Esophagus squamous epithelium (tissue), 4 donors: ENCODE results near the gene TRMT2A.

Experiments
- POLR2A ChIP-seq, 4 donors: fragments of 450-650 bp; IDR thresholded peaks; one replicate each; pipeline ENCODE4 v1.6.1; 2017; ENCODE audit warnings: antibody characterized with exemption in 4 of 4, mild to moderate bottlenecking in 4 of 4, moderate library complexity in 3 of 4
- TF ChIP-seq, protein P1 (sequence below), 6 experiments: fragments of 450-650 bp in 4 of 6; fragments of 200-600 bp in 2 of 6; sonication (generic) in 2 of 6; IDR thresholded peaks; one replicate each; pipeline ENCODE4 v1.5.1; 2016 to 2019; ENCODE audit warnings: antibody characterized with exemption in 6 of 6, mild to moderate bottlenecking in 4 of 6, moderate library complexity in 4 of 6

DNA sequence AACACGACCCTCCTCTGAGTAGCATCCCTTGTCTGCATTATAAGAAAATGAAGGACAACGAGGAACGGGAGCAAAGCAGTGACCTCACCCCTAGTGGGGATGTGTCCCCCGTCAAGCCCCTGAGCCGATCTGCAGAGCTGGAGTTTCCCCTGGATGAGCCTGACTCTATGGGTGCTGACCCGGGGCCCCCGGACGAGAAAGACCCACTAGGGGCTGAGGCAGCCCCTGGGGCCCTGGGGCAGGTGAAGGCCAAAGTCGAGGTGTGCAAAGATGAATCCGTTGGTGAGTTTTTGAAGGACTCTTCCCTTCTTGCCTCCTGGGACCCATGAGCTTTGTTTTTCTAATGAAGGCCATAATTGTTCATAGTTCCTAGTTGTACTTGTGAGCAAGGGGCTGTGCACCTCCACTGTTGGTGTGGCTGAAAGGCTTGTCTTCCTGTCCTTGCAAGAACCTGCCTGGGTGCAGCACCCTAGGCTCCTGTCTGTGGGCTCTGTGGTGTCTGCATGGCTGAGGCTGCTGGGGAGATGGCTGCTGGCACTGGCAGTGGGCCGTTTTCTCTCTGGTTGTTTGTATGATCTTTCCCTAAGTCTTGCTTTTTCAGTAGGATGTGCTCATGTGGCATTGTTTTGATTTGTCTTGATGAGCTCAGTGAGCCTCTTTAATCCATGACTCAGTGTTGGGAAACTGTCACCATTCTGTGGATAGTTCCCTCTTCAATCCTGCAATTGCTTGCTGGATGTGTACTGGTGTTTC lies 26.9 kb downstream of the TRMT2A start:
- TF ChIP-seq, protein P1, sequence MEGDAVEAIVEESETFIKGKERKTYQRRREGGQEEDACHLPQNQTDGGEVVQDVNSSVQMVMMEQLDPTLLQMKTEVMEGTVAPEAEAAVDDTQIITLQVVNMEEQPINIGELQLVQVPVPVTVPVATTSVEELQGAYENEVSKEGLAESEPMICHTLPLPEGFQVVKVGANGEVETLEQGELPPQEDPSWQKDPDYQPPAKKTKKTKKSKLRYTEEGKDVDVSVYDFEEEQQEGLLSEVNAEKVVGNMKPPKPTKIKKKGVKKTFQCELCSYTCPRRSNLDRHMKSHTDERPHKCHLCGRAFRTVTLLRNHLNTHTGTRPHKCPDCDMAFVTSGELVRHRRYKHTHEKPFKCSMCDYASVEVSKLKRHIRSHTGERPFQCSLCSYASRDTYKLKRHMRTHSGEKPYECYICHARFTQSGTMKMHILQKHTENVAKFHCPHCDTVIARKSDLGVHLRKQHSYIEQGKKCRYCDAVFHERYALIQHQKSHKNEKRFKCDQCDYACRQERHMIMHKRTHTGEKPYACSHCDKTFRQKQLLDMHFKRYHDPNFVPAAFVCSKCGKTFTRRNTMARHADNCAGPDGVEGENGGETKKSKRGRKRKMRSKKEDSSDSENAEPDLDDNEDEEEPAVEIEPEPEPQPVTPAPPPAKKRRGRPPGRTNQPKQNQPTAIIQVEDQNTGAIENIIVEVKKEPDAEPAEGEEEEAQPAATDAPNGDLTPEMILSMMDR (IDR thresholded peaks at IDR 0.05) = no peak
- no peak for TF ChIP-seq POLR2A (IDR thresholded peaks at IDR 0.05)
